Calu3 (cell line): ENCODE measurements around the gene FEM1C. TPM values are rescaled to one million over a fixed set of nuclear protein-coding genes. Genes with fewer than 3 reads are reported as not detected.

Experiments used
- BruUV-seq: library from RNA; stranded (reverse); fragments of 400-500 nt; replicated peaks from 2 replicates; lab custom pipeline; 2021; lab: Mats Ljungman, UMichigan
- CTCF ChIA-PET: fragments of 300-600 bp; sonication (Branson Sonifier 250); formaldehyde crosslinking; loops from one replicate; lab custom pipeline; 2022; ENCODE audit warnings: antibody characterized with exemption; lab: Charles Lee
- DNase-seq: peaks from one replicate; pipeline ENCODE4 v3.0.0; 2022
- H3K27ac Mint-ChIP-seq: one replicate; pipeline ENCODE4 v1.8.0; 2022; ENCODE audit warnings: mixed read lengths; ENCODE audit not compliant: unreplicated experiment
- H3K27me3 Mint-ChIP-seq: one replicate; pipeline ENCODE4 v1.8.0; 2022; ENCODE audit warnings: mixed read lengths; ENCODE audit not compliant: unreplicated experiment
- H3K36me3 Mint-ChIP-seq: one replicate; pipeline ENCODE4 v1.8.0; 2022; ENCODE audit warnings: mild to moderate bottlenecking, moderate library complexity, mixed read lengths; ENCODE audit not compliant: insufficient read depth, unreplicated experiment
- H3K4me1 Mint-ChIP-seq: one replicate; pipeline ENCODE4 v1.8.0; 2022; ENCODE audit warnings: mild to moderate bottlenecking, low read depth, mixed read lengths; ENCODE audit not compliant: unreplicated experiment
- H3K4me3 Mint-ChIP-seq: one replicate; pipeline ENCODE4 v1.8.0; 2022; ENCODE audit warnings: mild to moderate bottlenecking, low read depth, moderate library complexity, mixed read lengths; ENCODE audit not compliant: unreplicated experiment
- H3K9me3 Mint-ChIP-seq: one replicate; pipeline ENCODE4 v1.8.0; 2022; ENCODE audit warnings: low read depth, mixed read lengths; ENCODE audit not compliant: unreplicated experiment
- CTCF ChIP-seq: fragments of 200-600 bp; IDR thresholded peaks from one replicate; pipeline ENCODE4 v1.8.0; 2022; ENCODE audit warnings: antibody characterized with exemption; ENCODE audit not compliant: unreplicated experiment
- intact Hi-C: fragments of 100-400 bp; cut with micrococcal nuclease; formaldehyde crosslinking; loops from one replicate; pipeline ENCODE4 v1.10.0; 2022; ENCODE audit not compliant: unreplicated experiment
- total RNA-seq: library from RNA; stranded (reverse); gene quantifications from 2 replicates; pipeline ENCODE4 v1.2.3, GENCODE V29; 2022

FEM1C gene
- total RNA-seq, 1 experiment from 2014 or later = 42.8 TPM

- intact Hi-C loops = no loop called here
- H3K36me3 Mint-ChIP-seq = peaks cover 50% of the 10 kb centered on the region
- peak overlapping the region; percentile 80 for H3K4me3 Mint-ChIP-seq
- H3K27ac Mint-ChIP-seq = peak overlapping the region; percentile 78
- H3K9me3 Mint-ChIP-seq = no peaks in the 10 kb centered on the region
- CTCF ChIA-PET = interaction anchor here (1.3 to 4.0 kb wide), 5 partner anchors 11 to 173 kb away, joined by 5 to 24 read pairs (median 6); no protein-coding TSS in a partner anchor
- no peak for TF ChIP-seq CTCF
- H3K4me1 Mint-ChIP-seq = peaks cover 8% of the 10 kb centered on the region
- no peak for DNase-seq
- H3K27me3 Mint-ChIP-seq = no peaks in the 10 kb centered on the region
- BruUV-seq = no TSS peak
These were observed 842 bp upstream of the FEM1C start for GRCh38 chr5:115545351-115545882.

- Mint-ChIP-seq H3K4me1 (peaks cover 22% of the 10 kb centered on the region), H3K9me3 (no peaks in the 10 kb centered on the region), H3K4me3 (peak overlapping the region; percentile 80), H3K27me3 (no peaks in the 10 kb centered on the region), H3K27ac (peak overlapping the region; percentile 78), H3K36me3 (peaks cover 64% of the 10 kb centered on the region)
- BruUV-seq = no TSS peak
- DNase-seq = no peak
- intact Hi-C loops = loop anchor here (1.0 to 5.0 kb wide), 2 partner anchors 165 to 298 kb away; partner anchors contain the start of genes AP3S1 and ATG12
- no peak for TF ChIP-seq CTCF
- CTCF ChIA-PET = interaction anchor here (0.6 to 4.0 kb wide), 9 partner anchors 10 to 248 kb away, joined by 4 to 24 read pairs (median 5); partner anchors contain the start of gene CCDC112
These were observed 536 bp downstream of the FEM1C start for GRCh38 chr5:115544043-115544435.

GRCh38 chr5:115543365-115544042, 1.1 kb downstream of the FEM1C start:
- no peak for TF ChIP-seq CTCF
- Mint-ChIP-seq H3K27me3 (no peaks in the 10 kb centered on the region), H3K9me3 (no peaks in the 10 kb centered on the region), H3K36me3 (peaks cover 69% of the 10 kb centered on the region), H3K4me1 (peaks cover 27% of the 10 kb centered on the region), H3K4me3 (peak overlapping the region; percentile 80), H3K27ac (peak overlapping the region; percentile 78)
- CTCF ChIA-PET = interaction anchor here (0.6 to 4.0 kb wide), 8 partner anchors 9 to 247 kb away, joined by 3 to 24 read pairs (median 5); partner anchors contain the start of gene CCDC112
- intact Hi-C loops = loop anchor here (1.0 to 5.0 kb wide), 3 partner anchors 15 to 299 kb away; partner anchors contain the start of genes AP3S1 and ATG12
- TSS peak; percentile 35 for BruUV-seq
- DNase-seq = no peak

GRCh38 chr5:115542651-115543364, 1.8 kb downstream of the FEM1C start:
- Mint-ChIP-seq H3K36me3 (peaks cover 76% of the 10 kb centered on the region), H3K27me3 (no peaks in the 10 kb centered on the region), H3K9me3 (no peaks in the 10 kb centered on the region), H3K27ac (peak overlapping the region; percentile 78), H3K4me1 (peaks cover 34% of the 10 kb centered on the region), H3K4me3 (peak overlapping the region; percentile 80)
- no peak for DNase-seq
- TF ChIP-seq CTCF = no peak
- intact Hi-C loops = loop anchor here (2.0 to 5.0 kb wide), 2 partner anchors 14 to 299 kb away; partner anchors contain the start of genes AP3S1 and ATG12
- no TSS peak for BruUV-seq
- CTCF ChIA-PET = interaction anchor here (0.6 to 4.0 kb wide), 5 partner anchors 21 to 163 kb away, joined by 3 to 24 read pairs (median 5); no protein-coding TSS in a partner anchor
